GM12875 (cell line): ENCODE results near the gene NKG7.

Source experiments
- H3K4me3 ChIP-seq: one replicate; pipeline ENCODE4 v1.5.1; 2011; ENCODE audit warnings: low read depth, low read length, control low read depth
- TF ChIP-seq, protein P1 (sequence below): IDR thresholded peaks from 2 replicates; pipeline ENCODE4 v1.5.1; 2011; ENCODE audit warnings: low read depth, mild to moderate bottlenecking, control low read depth, inconsistent platforms, low read length, moderate library complexity, borderline replicate concordance; ENCODE audit not compliant: insufficient read depth

Gene NKG7

DNA sequence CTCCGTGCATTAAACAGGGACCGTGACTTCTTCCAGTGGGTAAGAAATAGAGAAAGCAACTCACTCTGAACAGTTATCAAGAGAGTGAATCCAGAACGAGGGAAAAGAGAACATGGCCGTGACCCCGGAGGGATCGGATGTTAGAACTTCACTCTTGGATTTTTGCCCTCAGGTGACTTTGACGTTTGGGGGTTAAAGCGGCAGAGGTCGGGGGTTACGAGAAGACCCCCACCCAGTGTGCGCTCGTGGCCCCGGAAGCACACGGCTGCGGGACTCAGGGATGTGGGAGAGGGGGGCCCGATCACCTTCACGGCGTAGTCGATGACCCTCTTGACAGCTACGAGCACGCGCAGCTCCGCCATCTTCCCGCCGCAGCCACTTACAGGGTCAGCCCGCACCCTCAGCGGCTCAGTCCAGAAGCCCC is 6.5 kb downstream of the NKG7 start, which contains the start of gene ETFB:
Gene ETFB (minus strand): TSS at position 424 of the 424 bp plus-strand sequence. CDS start 62 bp downstream, at position 362.
- TF ChIP-seq, protein P1, sequence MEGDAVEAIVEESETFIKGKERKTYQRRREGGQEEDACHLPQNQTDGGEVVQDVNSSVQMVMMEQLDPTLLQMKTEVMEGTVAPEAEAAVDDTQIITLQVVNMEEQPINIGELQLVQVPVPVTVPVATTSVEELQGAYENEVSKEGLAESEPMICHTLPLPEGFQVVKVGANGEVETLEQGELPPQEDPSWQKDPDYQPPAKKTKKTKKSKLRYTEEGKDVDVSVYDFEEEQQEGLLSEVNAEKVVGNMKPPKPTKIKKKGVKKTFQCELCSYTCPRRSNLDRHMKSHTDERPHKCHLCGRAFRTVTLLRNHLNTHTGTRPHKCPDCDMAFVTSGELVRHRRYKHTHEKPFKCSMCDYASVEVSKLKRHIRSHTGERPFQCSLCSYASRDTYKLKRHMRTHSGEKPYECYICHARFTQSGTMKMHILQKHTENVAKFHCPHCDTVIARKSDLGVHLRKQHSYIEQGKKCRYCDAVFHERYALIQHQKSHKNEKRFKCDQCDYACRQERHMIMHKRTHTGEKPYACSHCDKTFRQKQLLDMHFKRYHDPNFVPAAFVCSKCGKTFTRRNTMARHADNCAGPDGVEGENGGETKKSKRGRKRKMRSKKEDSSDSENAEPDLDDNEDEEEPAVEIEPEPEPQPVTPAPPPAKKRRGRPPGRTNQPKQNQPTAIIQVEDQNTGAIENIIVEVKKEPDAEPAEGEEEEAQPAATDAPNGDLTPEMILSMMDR: no peak
- H3K4me3 ChIP-seq: peak within 1 kb of the TSS; percentile 73

DNA sequence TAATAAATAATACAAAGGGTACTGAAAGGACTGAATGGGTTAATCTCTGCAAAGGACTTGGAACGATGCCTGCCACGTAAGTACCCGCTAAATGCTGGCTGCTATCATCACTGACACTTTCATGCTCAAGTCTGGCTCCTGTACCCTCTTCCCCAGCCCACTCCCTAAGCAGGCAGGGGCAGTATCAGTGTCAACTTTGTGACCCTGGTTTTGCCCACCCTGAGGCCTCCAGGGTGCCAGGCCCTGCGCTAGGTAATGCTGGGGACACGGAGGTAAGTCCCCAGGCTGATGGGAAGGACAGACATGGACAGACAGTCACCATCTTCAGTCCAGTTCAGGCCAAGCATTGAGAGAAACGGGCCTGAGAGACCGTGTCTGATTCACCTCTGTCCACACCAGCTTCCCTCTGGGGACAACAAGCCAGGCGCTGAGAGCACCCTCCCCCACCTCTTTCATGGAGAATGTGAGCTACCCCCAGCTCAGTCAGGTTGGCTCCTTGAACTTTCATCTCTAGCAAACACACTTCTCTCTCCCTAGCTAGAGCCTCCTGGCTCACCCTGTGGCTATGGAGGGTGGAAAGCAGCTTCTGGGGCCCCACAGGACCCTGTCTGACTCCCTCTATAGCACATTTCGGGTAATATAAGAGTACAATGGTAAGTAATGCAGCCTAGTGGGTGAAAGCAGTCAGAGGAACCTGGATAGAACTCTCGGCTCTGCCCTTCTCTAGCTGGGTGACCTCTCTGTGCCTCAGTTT is 7.1 kb downstream of the NKG7 start:
- peak overlapping the region; percentile 73 for H3K4me3 ChIP-seq
- TF ChIP-seq, protein P1: no peak

DNA sequence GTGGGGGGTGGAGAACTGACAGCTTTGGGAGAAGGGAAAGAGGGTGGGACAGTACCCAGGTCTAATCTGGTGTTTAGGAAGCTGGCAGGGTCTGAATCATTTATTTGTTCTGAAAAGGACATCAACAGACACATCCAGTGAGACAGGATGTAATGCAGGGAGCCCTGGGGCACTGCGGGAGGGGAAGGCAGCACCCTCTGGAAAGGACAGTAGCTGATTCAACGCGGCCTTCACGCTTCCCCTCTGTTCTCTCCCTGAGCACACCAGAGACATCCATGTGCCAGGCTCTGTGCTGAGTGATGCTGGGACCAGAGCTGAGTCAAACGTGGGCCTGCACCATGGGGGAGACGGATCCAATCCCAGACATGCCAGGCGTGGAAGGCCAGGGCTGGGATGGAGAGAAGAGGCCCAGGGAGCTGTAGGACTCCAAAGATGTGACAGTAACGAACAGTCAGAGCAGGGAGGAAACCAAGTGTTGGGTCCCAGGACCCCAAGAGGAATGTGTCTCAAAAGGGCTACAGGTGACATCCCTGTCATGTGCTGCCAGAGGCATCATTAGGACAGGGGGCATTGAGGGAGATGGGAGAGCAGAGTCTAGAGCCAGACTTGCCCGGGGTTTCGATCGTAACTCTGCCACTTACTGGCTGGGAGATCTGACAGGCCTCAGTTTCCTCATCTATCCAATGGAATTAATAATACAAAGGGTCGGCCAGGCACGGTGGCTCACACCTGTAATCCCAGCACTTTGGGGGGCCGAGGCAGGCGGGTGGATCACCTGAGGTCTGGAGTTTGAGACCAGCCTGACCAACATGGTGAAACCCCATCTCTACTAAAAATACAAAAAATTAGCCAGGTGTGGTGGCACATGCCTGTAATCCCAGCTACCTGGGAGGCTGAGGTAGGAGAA is 8.0 kb downstream of the NKG7 start:
- TF ChIP-seq, protein P1: no peak
- no peak overlapping the region for H3K4me3 ChIP-seq

DNA sequence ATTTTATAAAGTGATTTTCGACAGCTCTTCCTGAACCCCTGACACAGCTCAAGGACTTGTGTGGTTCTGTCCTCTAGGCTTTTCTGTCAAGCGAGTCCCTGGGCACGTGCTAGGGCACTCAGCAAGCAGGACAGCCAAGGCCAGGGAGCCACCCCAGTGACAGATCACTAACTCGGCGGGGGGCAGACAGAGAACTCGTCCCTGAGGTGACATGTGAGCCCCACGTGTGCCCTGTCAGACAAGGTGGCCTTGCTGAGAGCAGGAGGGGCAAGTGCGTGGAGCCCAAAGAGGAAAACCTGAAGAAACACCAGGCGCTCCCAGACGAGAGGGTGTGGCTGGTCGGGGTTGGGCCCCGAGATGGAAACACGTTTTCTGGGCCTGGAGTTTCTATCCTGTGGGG is 11.2 kb downstream of the NKG7 start:
- TF ChIP-seq, protein P1: no peak
- no peak overlapping the region for H3K4me3 ChIP-seq

DNA sequence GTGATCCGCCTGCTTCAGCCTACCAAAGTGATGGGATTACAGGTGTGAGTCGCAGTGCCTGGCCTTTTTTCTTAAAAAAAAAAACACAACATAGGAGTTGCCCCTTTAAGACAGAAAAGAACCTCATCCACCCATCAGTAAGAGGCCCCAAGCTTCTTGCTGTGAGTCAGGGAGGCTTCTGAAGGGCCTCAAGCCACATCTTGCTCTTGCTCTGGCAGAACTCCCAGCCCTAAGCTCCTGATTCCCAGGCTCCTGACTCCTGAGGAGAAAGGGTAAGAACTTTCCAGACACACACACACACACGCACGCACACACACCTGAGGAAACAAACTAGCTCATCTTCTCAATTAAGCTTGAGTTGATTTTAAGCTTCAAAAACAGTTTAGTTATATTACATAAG is 13.2 kb downstream of the NKG7 start:
- TF ChIP-seq, protein P1: no peak
- H3K4me3 ChIP-seq: no peak overlapping the region

DNA sequence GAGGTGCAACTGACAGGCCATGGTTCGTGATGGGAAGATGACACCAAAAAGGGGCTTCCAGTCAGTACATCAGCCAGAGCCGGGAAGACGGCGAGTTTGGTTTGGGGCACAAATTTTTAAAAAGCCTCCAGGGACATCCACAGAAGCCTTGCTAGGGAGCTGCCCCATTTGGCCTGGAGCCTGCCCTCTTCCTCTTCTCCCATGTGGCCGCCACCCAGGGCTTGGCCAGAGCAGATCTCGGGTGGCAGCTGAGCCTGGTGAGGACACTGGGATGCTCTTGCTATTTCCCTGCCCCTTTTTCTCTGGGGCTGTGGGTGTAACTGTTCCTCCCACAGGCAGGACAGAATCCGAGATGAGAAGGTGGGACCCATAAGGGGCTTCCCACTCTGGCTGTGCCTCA is 14.5 kb downstream of the NKG7 start:
- TF ChIP-seq, protein P1: no peak
- H3K4me3 ChIP-seq: no peak overlapping the region
